Large intestine (tissue), 3 donors: ENCODE results near the gene LEPROT. TPM values are rescaled to one million over a fixed set of nuclear protein-coding genes. Genes with fewer than 3 reads are reported as not detected.

ENCODE experiments used
- DNase-seq, 2 donors: peaks; one replicate each; pipeline versions ENCODE4 v3.0.0 to v3.0.0-alpha.2; 2013
- H3K27ac ChIP-seq: one replicate; pipeline ENCODE4 v1.5.1; 2013; ENCODE audit warnings: low read length
- H3K27me3 ChIP-seq: 2 replicates; pipeline ENCODE4 v1.6.1; 2013; ENCODE audit warnings: low read length; ENCODE audit not compliant: control insufficient read depth, insufficient read depth
- H3K36me3 ChIP-seq: 2 replicates; pipeline ENCODE4 v1.6.1; 2013; ENCODE audit warnings: low read length; ENCODE audit not compliant: control insufficient read depth, insufficient read depth
- H3K4me1 ChIP-seq: one replicate; pipeline ENCODE4 v1.6.1; 2013; ENCODE audit warnings: low read length; ENCODE audit not compliant: control insufficient read depth, insufficient read depth
- H3K4me3 ChIP-seq: one replicate; pipeline ENCODE4 v1.5.1; 2013; ENCODE audit warnings: low read length
- H3K9me3 ChIP-seq: one replicate; pipeline ENCODE4 v1.6.1; 2013; ENCODE audit warnings: mild to moderate bottlenecking, low read depth, low read length, moderate library complexity; ENCODE audit not compliant: control insufficient read depth
- WGBS: methylation state at CpG from one replicate; pipeline ENCODE4 v1.1.5; 2013; ENCODE audit warnings: low lambda C conversion rate; ENCODE audit not compliant: insufficient coverage; 5-methylcytosine and 5-hydroxymethylcytosine counted together
- polyA plus RNA-seq: library from polyadenylated mRNA; unstranded; fragments of 120-200 nt; gene quantifications from one replicate; pipeline ENCODE4 v1.2.1, GENCODE V29; 2013

Gene LEPROT
- polyA plus RNA-seq, 1 donor, result 66.1 TPM

GRCh38 chr1:65471213-65471833, 50.9 kb downstream of the LEPROT start:
- Histone ChIP-seq H3K27ac (no peak overlapping the region), H3K4me1 (no peaks in the 10 kb centered on the region), H3K27me3 (no peaks in the 10 kb centered on the region), H3K36me3 (no peaks in the 10 kb centered on the region), H3K4me3 (no peak overlapping the region), H3K9me3 (no peaks in the 10 kb centered on the region)
- no peak for DNase-seq
- 50% methylated on average over 1 of the region's 2 CpGs for WGBS

GRCh38 chr1:65471861-65472332, 51.4 kb downstream of the LEPROT start:
- Histone ChIP-seq H3K27ac (no peak overlapping the region), H3K4me1 (no peaks in the 10 kb centered on the region), H3K9me3 (no peaks in the 10 kb centered on the region), H3K36me3 (no peaks in the 10 kb centered on the region), H3K4me3 (no peak overlapping the region), H3K27me3 (no peaks in the 10 kb centered on the region)
- no peak for DNase-seq
- 100% methylated on average over 1 of the region's 4 CpGs for WGBS

- no peak overlapping the region for H3K4me3 ChIP-seq
- no peak for DNase-seq
- H3K27ac ChIP-seq, result no peak overlapping the region
- no peaks in the 10 kb centered on the region for H3K9me3 ChIP-seq
- WGBS, result no CpG with 5 or more reads among the region's 3 CpGs
- H3K4me1 ChIP-seq, result no peaks in the 10 kb centered on the region
- H3K36me3 ChIP-seq, result no peaks in the 10 kb centered on the region
- no peaks in the 10 kb centered on the region for H3K27me3 ChIP-seq
These were observed 55.9 kb downstream of the LEPROT start for GRCh38 chr1:65476327-65476726.

- H3K4me1 ChIP-seq, result no peaks in the 10 kb centered on the region
- H3K4me3 ChIP-seq, result no peak overlapping the region
- no peaks in the 10 kb centered on the region for H3K9me3 ChIP-seq
- no peak overlapping the region for H3K27ac ChIP-seq
- no peaks in the 10 kb centered on the region for H3K27me3 ChIP-seq
- no peaks in the 10 kb centered on the region for H3K36me3 ChIP-seq
- DNase-seq, result no peak
- WGBS, result no CpG with 5 or more reads among the region's 2 CpGs
These were observed 57.2 kb downstream of the LEPROT start for GRCh38 chr1:65477414-65478378.

- Histone ChIP-seq H3K27ac (no peak overlapping the region), H3K9me3 (no peaks in the 10 kb centered on the region), H3K4me1 (no peaks in the 10 kb centered on the region), H3K4me3 (no peak overlapping the region), H3K36me3 (no peaks in the 10 kb centered on the region), H3K27me3 (no peaks in the 10 kb centered on the region)
- WGBS, result no CpG with 5 or more reads among the region's 3 CpGs
- no peak for DNase-seq
These were observed 58.0 kb downstream of the LEPROT start for GRCh38 chr1:65478379-65479026.

GRCh38 chr1:65479554-65480204, 59.2 kb downstream of the LEPROT start:
- 100% methylated on average over 1 of the region's 4 CpGs for WGBS
- Histone ChIP-seq H3K9me3 (no peaks in the 10 kb centered on the region), H3K27me3 (no peaks in the 10 kb centered on the region), H3K4me3 (no peak overlapping the region), H3K27ac (no peak overlapping the region), H3K4me1 (no peaks in the 10 kb centered on the region), H3K36me3 (no peaks in the 10 kb centered on the region)
- DNase-seq, result no peak

GRCh38 chr1:65480684-65481405, 60.4 kb downstream of the LEPROT start:
- no peak overlapping the region for H3K4me3 ChIP-seq
- H3K36me3 ChIP-seq, result no peaks in the 10 kb centered on the region
- no peaks in the 10 kb centered on the region for H3K27me3 ChIP-seq
- H3K27ac ChIP-seq, result no peak overlapping the region
- no peaks in the 10 kb centered on the region for H3K9me3 ChIP-seq
- 100% methylated on average over 1 of the region's 4 CpGs for WGBS
- no peak for DNase-seq
- H3K4me1 ChIP-seq, result no peaks in the 10 kb centered on the region

GRCh38 chr1:65483993-65484754, 63.7 kb downstream of the LEPROT start:
- DNase-seq, result no peak
- no peaks in the 10 kb centered on the region for H3K36me3 ChIP-seq
- H3K27me3 ChIP-seq, result no peaks in the 10 kb centered on the region
- no peak overlapping the region for H3K27ac ChIP-seq
- no peak overlapping the region for H3K4me3 ChIP-seq
- no peaks in the 10 kb centered on the region for H3K9me3 ChIP-seq
- H3K4me1 ChIP-seq, result no peaks in the 10 kb centered on the region
- WGBS, result 73% methylated on average over 2 of the region's 8 CpGs
